ENCODE data around the gene ROBO2. TPM values are rescaled to one million over a fixed set of nuclear protein-coding genes. Genes with fewer than 3 reads are reported as not detected.

The ROBO2 gene
- total RNA-seq, 1 donor from 2014 or later = 22.7 TPM

- Mint-ChIP-seq H3K27me3 (peaks cover 3% of the 10 kb centered on the region), H3K9me3 (peaks cover 4% of the 10 kb centered on the region), H3K4me1 (ENCODE audit: unreplicated experiment) (no peaks in the 10 kb centered on the region), H3K27ac (no peak overlapping the region), H3K36me3 (no peaks in the 10 kb centered on the region), H3K4me3 (no peak overlapping the region)
- no peak for DNase-seq (ENCODE audit: extremely low spot score, unreplicated experiment)
- TF ChIP-seq CTCF (conservative IDR thresholded peaks at IDR 0.05) = no peak
Measured at GRCh38 chr3:77179762-77180161, 139.9 kb downstream of the ROBO2 start.

- Mint-ChIP-seq H3K27ac (no peak overlapping the region), H3K36me3 (no peaks in the 10 kb centered on the region)
Measured at GRCh38 chr3:77182341-77182740, 142.4 kb downstream of the ROBO2 start.

GRCh38 chr3:77186319-77186718 is 146.4 kb downstream of the ROBO2 start:
- Mint-ChIP-seq H3K36me3 (no peaks in the 10 kb centered on the region), H3K27me3 (peaks cover 3% of the 10 kb centered on the region), H3K9me3 (no peaks in the 10 kb centered on the region), H3K4me3 (no peak overlapping the region), H3K27ac (no peak overlapping the region), H3K4me1 (ENCODE audit: unreplicated experiment) (peaks cover 5% of the 10 kb centered on the region)
- no peak for DNase-seq (ENCODE audit: extremely low spot score, unreplicated experiment)
- TF ChIP-seq CTCF (conservative IDR thresholded peaks at IDR 0.05) = no peak

More at GRCh38 chr3:77182341-77182740, 142.4 kb downstream of the ROBO2 start:
- TF ChIP-seq CTCF (conservative IDR thresholded peaks at IDR 0.05) = no peak
- DNase-seq (ENCODE audit: extremely low spot score, unreplicated experiment) = no peak
- Mint-ChIP-seq H3K27me3 (peaks cover 3% of the 10 kb centered on the region), H3K9me3 (no peaks in the 10 kb centered on the region), H3K4me1 (ENCODE audit: unreplicated experiment) (no peaks in the 10 kb centered on the region), H3K4me3 (no peak overlapping the region)

GRCh38 chr3:77186728-77187127 is 146.8 kb downstream of the ROBO2 start:
- H3K27me3 Mint-ChIP-seq = peaks cover 3% of the 10 kb centered on the region
- peaks cover 2% of the 10 kb centered on the region for H3K9me3 Mint-ChIP-seq
- no peak for TF ChIP-seq CTCF (conservative IDR thresholded peaks at IDR 0.05)
- no peak overlapping the region for H3K27ac Mint-ChIP-seq
- H3K4me1 Mint-ChIP-seq (ENCODE audit: unreplicated experiment) = peaks cover 8% of the 10 kb centered on the region
- H3K36me3 Mint-ChIP-seq = no peaks in the 10 kb centered on the region
- DNase-seq (ENCODE audit: extremely low spot score, unreplicated experiment) = no peak
- H3K4me3 Mint-ChIP-seq = no peak overlapping the region

GRCh38 chr3:77188210-77188609 is 148.3 kb downstream of the ROBO2 start:
- Mint-ChIP-seq H3K27me3 (no peaks in the 10 kb centered on the region), H3K36me3 (no peaks in the 10 kb centered on the region), H3K4me3 (no peak overlapping the region), H3K27ac (no peak overlapping the region), H3K9me3 (peaks cover 5% of the 10 kb centered on the region), H3K4me1 (ENCODE audit: unreplicated experiment) (peaks cover 11% of the 10 kb centered on the region)
- TF ChIP-seq CTCF (conservative IDR thresholded peaks at IDR 0.05) = no peak
- no peak for DNase-seq (ENCODE audit: extremely low spot score, unreplicated experiment)

- H3K9me3 Mint-ChIP-seq = peaks cover 5% of the 10 kb centered on the region
- peaks cover 11% of the 10 kb centered on the region for H3K4me1 Mint-ChIP-seq (ENCODE audit: unreplicated experiment)
- TF ChIP-seq CTCF (conservative IDR thresholded peaks at IDR 0.05) = no peak
- no peak overlapping the region for H3K4me3 Mint-ChIP-seq
- no peak for DNase-seq (ENCODE audit: extremely low spot score, unreplicated experiment)
- H3K27me3 Mint-ChIP-seq = no peaks in the 10 kb centered on the region
- H3K27ac Mint-ChIP-seq = no peak overlapping the region
- H3K36me3 Mint-ChIP-seq = no peaks in the 10 kb centered on the region
Measured at GRCh38 chr3:77189258-77189657, 149.4 kb downstream of the ROBO2 start.

Data from type B pancreatic cell (in vitro differentiated cells).